CD4-positive, alpha-beta T cell treated with Interleukin-10 for 1 hour (primary cell): ENCODE results near the gene SPNS3.

ENCODE experiments used
- DNase-seq: peaks from one replicate; pipeline ENCODE4 v3.0.0-alpha.2; 2020

The SPNS3 gene

DNA sequence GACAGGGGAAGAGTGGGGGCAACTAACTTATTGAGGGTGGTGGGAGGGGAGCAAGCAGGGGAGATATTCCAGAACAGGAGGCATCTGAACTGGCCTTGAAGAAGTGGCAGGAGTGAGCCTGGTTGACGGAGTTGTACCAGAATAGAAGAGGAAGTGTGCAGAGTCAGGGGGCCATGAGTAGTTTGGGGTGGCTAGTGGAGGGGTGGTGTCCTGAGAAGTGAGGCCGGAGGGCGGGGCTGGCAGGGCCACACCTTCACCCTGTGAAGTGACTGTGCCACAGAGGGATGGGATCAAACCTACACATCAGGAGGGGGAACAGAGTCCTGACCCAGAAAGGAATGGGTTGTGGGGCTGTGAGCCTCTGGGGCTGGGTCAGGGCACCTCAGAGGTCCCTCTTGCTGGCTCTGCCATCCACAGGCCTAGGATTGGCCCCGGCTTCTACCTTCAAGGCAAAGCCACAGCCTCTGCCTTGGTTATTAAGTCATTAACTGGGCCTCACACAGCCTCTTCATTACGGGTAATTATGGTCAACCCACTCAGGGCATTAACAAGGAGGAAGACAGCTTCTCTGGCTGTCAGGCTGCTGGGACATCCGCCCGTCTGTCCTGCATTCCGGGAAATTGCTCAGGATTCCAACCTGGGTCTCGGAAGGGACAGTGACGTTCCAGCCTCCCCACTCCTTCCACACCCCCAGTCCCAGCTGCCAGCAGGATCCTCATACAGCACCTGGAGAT lies 77.6 kb downstream of the SPNS3 start:
- no peak for DNase-seq

DNA sequence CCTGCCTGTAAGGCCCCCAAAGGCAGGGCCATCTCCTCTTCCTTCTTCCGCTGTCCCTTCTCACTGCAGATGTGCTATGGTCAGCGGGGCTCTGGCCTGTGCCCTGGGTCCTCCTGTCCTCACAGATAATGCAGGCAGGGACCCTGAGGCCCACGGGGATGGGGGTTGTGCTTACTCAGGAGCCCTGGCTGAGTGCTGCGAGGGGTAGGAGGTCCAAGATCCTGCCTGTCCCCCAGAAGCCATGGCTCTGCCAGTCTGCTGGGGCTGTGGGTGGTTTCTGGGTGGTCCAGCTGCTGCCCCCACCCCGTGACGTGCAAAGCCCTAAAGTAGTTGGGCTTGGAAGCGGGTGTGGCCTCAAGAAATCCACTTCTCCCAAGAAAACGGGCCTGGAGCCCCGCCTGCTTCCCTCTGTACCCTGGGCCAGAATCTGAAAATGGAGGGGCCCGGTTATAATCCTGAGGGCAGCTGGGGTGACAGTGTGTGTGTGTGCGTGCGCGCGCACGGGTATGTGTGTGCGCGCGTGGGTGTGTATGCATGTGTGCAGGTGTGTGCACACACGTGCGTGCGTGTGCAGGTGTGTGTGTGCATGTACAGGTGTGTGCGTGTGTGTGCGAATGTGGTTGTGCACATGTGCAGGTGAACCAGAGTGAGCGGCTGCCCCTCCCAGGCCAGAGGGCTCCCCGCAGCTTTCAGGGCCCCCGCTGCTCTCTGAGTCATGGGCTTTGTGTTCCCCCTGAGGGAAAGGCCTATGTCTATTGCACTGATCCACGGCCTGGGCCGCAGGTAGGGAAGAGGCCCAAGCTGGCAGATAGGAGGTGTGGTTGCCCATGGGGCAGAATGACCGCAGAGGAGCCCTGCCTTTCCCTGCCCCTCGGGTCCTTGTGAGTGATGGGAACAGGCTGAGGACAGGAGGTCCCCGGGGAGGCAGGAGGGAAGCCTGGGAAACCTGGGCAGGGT lies 78.7 kb downstream of the SPNS3 start:
- no peak for DNase-seq

DNA sequence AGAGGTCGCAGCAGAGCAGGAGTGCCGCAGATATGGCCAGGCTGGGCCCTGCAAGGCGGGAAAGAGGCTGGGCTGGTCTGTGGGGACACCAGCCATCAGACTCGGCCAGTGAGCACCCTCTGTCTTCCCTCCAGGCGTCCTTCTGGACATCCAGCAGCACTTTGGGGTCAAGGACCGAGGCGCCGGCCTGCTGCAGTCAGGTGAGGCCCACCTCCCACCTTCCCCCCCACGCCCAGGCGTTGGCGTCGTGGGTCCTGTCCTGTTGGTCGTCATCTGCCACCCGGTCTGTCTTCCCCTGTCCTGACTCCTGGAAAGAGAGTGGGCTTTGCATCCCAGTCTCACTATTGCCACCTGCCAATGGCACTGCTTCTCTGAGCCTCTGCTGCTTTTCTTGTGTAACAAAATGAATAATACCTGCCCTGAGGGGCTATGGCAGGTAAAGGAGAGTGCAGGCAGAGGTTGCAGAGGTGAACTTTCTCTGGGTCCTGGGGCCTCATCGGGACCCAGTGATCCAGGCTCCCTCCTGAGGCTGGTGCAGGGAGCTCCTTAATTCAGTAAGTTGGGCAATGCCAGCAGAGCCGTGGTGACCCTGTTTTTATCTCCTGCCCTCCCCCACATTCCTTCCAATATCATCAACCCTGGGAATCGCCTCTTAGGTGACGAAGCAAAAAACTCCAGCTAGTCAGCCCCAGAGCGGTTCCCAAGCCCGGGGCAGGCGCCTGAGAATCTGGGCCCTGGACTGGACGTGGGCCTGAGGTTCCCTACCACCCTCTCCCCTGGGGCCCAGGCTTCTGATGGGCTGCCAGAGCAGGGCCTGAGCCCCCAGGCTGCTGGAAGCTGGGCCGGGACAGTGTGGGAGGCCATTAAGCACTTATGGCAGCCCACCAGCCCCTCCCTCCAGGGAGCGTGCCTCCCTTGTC lies 79.6 kb downstream of the SPNS3 start:
- DNase-seq: no peak

DNA sequence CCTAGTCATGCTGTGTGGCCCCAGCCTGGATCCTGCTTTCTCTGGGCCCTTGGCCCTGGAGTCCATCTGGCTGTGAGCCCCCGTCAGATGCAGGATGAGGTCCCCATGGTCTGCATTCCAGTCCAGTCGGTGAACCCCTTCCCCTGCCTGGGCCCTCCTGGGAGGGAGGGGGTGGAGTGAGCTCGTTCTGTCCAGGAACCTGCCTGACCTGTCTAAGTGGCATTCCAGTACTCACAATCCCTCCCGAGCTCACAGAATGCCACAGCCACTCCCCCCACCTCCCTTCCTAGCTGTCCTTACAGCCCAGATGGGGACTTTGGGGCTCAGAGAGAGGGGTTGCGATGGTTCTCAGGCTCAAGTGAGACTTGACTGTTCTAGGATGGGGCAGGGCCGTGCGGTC lies 80.5 kb downstream of the SPNS3 start:
- DNase-seq: no peak

DNA sequence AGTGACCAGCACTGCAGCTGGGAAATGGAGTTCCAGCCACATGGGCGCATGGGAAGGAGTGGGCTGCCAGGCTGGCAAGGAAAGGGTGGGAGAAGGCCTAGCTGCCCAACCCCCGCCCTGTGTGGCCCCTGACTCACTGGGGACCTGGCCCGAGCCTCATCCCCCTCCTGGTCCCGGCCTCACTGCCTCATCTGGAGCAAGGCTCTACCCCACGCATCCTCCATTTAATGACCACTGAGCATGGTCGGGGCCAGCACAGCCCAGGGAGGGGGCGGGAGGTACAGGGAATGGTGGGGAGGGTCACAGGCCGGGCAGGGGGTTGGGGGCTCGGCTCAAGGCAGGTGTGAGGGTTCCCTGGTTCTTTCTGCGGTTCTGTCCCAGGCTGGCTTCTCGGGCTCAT lies 81.0 kb downstream of the SPNS3 start:
- DNase-seq: no peak

DNA sequence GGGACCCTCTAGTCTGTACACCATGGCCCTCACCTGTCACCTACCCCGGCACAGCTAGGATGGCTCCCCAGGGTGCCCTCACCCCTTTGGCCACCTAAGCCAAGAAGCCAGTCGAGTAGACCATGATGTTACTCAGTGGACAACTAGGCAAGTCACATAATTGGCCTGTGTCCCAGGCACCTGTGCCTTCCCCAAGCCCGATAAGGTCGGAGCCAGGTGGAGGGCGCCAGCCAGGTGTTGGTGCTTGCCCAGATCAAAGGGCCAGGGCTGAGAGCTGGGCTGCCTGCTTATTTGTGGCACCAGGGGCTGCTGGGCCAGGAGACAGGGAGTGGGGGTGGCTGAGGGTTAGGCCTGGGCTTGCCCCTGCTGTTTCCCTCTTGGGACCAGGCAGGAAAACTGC lies 81.8 kb downstream of the SPNS3 start:
- no peak for DNase-seq

DNA sequence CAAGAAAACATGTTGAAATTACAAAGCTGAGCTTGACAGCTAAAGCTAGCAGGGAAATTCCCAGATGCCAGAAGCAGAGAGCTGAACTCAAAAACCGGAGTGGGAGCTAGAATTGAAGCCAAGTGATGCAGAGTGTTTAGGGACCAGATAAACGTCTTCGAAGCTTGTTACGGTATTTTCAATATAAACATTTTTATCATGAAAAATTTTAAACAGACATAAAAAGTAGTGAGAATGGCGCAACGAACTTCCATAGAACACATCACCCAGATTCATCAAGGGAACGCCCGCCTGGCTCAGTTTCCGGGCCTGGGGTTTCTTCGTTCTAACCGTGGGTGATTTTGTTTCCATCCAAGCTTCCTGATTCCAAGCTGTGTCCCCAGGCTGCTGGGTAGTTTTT lies 83.0 kb downstream of the SPNS3 start:
- no peak for DNase-seq

DNA sequence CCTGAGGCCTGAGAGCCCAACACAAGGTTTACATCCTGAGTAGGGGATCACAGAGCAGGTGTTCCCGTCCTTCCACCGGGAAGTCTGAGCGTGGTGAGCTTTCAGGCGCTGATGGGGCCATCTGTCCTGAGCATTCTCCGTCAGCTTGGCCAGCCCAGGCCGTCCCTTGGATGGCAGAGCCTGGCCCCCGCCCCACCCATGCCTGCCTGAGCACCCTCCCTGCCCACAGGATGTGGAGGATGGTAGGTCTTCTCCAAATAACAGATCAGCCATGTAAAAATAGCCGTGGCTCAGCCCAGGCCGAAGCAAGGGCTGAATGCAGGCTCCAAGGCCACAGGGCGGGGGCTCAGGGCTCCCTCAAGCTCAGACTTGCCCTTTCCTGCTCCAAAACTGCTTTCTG lies 85.2 kb downstream of the SPNS3 start:
- no peak for DNase-seq

DNA sequence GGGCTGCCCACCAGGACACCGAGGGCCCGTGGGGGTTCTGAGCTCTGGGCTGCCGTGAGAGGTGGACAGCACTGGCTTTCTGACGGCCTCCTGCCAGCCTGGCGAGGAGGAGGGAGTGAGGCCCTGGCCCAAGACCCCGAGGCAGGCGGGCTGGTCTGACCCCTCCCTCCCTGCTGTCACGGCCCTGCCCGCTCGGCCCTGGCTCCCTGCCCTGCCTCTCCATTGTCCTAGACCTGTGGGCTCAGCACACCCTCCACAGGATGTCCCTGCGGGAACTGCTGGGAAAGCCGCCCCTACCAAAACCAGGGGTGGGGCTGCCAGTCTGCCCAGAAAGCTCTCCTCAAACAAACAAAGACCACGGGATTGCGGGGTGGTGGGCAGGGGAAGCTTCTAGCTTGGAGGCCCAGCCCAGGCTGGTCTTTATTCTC lies 85.6 kb downstream of the SPNS3 start:
- DNase-seq: no peak

DNA sequence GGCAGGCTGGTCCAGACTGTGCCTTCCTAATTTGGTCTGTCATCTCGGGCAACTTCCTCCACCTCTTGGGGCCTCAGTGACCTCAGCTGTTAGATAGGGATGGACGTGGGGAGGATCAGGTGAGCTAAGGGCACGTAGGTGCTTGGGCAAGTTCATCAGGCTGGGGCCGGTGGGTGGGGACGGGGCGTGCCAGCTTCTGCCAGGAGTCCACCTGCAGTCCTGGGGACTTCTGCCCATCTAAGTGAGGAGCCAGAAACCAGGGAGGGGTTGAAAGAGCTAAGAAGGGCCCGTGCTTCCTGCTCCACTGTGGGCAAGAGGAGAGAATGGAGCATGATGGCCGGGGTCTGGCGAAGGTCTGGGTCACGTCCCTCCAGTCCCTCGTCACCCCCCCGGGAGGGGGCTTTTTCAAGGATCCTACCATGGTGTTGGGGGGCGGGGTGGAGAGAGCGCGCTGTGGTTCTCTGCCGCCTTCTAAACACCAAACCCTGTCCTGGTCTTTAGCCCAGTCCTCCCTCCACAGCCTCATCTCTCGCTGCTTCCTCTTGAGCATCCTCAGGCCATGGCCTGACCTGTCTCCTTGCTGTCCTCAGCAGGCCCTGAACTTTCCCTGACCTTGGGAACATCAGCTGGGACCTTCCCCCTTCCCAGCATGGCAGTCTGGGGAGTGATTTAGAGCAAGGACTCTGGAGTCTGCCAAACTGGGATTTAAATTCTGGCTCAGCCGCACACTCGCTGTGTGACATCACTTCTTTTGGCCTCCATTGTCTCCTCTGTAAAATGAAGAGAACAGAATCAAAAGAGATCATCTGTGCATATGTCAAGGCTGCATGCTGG lies 86.5 kb downstream of the SPNS3 start:
- DNase-seq: no peak

DNA sequence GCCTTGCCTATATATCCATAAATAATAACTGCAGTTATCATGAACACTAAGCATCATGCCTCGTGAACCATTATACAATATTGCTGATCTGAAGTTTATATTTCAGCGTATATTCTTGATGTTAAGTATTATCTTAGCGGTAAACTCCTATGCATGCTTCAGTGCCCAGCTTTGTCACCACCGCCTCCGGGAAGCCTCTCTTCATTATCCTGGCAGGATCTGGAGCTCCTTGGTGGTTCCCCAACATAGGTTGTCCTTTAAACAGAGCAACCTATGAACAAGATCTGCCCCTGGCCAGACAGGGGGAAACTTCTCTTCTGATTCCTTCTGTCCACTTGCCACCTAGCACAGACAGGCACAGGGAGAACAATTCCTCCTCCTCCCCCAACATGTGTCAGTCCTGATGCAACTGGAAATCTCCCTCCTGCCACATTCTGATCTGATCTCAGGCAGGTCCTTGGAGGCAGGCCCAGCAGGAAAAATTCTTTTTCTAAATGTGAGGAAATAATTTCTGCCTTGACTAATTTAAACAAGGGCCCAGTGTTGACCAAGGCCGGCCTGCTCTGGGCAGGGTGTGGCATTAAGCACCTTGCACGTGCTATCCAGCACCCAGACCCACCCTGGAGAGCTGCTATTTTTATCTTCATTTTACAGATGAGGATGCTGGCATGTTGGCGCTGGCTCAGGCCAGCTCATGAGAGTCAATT lies 87.3 kb downstream of the SPNS3 start:
- no peak for DNase-seq

DNA sequence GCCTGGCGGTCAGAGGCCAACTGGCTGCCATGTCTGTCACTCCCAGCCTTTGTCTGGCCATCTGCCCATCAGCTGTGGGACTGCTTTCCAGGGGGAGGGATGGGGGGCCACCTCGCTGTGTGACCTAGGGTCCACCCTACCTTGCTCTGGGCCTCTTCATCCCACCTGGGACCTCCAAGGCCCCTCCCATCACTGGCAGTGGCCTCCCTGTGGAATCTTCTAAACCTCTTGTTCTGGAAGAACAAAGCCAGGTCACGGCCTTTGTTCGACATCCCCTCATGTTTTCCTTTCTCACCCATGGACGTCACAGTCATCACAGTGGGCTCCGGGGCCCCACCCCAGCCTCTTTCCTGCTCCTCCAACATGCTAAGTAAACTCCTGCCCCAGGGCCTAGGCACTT lies 88.9 kb downstream of the SPNS3 start:
- DNase-seq: no peak

DNA sequence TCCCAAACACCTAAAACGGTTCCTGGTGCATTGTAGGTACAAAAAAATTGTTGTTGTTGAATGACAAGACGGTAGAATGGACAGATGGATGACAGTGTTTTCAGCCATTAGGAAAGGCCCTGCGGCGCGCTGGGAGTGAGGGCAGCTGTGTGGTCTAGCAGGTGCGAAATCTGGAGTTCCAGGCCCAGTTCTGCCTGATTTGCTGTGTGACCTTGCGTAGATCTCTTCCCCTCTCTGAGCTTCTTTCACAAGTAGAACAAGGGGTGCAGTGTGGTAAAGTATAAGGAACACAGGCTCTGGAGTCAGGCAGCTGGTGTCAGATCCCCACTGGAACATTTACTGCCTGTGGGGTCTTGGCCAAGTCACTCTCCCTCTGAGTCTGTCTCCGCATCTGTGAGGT lies 90.2 kb downstream of the SPNS3 start:
- no peak for DNase-seq

DNA sequence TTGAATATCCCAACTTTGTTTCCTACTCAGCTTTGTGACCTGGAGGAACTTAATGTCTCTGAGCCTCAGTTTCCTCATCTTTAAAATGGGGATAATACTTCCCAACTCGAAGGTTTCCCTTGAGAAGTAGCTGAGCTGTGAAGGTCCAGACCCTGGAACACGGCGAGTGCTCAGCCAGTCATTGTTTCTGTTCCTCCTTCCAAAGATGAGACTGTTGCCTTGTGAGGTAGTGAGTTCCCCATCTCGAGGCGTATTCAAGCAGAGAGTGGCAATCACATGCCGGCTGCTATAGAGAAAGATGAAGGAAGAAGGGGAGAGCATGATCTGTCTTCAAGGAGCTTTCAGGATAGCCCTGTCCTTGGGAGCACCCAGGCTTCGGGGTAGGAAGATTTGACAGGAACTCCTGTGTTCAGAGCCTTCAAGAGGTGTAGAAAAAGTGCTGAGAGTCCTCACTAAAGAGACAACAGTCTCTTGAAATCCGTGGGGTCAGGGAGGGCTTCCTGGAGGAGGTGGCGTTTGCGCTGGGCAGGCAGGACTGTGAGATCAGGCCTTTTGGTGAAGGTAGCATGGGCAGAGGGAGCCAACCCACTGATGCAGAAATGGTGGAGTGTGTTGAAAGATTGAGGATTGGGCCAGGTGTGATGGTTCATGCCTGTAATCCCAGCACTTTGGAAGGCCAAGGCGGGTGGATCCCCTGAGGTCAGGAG lies 92.1 kb downstream of the SPNS3 start:
- no peak for DNase-seq

DNA sequence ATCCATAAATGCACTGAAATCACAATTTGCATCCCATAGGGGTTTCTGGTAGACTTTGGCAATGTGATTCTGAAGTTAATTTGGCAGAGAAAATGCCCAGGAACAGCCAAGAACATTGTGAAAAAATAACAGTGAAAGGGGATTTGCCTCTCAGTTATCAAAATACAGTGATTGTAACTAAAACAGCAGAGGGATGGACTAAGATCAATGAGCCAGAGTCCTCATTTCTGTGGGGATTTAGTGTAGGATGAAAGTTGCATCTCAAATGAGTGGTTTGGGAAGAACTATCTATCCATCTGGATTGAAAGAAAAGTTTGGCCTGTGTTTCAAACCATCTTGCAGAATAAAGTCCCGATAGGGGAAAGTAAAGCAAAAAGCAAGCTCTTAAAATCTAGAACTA lies 93.4 kb downstream of the SPNS3 start:
- DNase-seq: no peak

DNA sequence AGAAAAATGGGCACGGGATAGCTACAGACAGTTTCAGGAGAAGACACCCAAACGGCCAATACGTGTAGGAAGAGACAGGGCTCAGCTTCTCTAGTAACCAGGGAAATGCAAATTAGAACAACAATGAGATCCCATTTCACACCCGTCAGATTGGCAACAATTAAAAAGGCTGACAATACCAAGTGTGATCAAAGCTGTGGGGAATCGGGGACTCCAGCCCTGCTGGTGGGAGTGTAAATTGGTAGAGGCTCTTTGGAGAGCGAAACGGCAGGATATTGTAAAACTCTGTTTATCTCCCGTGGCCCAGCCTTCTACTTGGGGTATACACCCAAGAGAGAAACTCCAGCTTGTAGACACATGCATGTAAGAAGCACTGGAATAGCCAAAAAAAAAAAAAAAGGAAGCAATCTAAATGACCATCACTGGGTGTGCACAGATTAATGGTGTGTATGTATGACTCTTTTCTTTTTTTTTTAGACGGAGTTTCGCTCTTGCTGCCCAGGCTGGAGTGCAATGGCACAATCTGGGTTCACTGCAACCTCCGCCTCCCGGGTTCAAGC lies 93.9 kb downstream of the SPNS3 start:
- DNase-seq: no peak

DNA sequence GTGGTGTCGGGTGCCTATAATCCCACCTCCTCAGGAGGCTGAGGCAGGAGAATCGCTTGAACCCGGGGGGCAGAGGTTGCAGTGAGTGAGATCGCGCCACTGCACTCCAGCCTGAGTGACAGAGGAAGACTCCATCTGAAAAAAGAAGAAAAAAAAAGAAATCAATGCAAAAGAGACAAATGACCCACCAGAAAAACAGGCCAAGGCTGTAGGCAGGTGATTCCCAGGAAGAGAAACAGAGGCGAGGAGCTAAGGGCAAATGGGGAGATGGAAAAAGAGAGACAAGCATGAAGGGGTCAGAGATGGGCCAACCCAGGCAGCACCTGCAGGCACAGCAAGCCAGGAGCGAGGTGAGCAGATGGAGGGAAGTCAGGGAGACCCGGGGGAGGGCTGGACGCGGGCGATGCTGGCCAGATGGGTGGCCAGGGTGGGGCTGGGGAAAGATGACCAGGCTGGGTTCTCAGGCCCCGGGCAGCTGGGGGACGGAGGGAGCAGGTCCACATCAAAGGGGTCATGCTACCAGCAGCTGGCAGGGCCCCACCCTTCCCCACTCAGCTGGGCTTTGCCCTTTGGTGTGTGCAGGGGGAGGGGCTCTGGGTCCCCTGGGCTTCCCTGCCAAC lies 95.9 kb downstream of the SPNS3 start:
- DNase-seq: no peak

DNA sequence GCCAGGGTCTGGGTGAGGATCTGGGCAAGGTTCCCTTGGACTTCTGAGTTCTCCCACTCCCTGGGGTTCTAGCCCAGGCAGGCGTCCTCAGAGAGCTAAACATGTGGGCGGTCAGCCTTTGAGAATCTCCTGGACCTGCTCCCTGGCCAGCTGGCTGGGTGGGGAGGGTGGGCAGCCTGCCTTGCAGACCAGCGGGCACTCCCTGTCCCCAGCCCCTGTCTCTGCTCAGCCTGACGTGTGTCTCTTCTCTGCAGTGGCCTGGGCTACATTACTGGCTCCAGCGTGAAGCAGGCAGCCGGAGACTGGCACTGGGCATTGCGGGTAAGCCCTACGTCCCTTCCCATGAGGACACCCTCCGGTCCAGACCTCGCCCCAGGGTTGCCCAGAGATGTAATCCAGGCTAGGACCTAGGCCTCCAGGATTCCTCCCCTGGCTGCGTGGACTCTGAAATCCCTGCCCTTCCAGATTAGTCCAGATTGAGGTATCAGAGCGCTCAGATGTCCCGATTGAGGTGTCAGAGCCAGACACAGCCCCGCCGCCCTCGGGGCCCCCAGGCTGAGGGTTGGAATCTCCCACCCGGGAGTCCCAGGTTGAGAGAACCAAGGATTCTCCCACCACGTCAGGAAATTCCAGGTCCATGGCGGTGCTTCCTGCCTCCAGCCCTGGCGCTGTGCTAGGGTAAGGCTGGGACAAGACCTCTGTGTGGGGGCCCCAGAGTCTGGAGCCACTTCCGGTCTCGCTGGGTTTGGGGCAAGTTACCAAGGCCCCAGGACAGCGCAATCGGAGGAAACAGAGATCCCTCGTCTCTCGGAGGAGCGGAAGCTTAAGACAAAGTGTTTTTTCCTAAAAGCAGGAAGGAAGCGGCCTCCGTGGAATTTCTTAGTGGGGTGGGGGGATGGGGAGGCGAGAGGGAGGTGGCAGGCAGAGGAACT lies 97.3 kb downstream of the SPNS3 start:
- no peak for DNase-seq
